ENCODE data around the gene R3HDM4.

The R3HDM4 gene

DNA sequence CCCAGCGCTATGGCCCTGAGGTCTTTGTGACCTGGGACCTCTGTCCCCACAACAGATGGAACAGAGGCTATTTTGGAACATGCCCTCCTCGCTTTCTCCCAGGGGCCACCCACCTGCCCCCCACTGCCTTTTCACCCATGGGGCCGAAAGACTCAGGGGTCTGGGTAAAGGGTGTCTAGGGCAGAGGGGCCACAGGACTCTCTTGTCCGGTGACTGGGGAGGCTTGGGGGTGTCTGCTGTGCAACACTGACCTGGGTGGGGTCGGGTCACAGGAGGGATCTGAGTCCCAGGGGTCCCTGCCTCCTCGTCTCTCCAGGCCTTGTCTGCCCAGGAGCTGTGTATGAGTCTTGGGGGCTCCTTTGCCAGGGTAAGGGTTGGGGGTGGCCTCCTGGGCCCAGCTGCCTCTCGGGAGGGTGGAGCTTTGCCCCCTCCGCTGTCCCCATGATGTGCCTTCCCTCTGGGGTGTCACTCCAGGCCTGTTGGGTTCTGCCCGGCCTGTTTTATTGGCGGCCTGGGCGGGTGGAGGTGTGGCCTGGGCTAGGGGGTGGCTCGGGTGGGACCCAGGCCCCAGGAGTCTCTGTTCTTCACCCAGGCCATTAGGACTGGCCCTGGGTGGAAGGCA, 14.9 kb upstream of the R3HDM4 start:
- DNase-seq (ENCODE audit: extremely low read depth, low read depth): no peak
- TF ChIP-seq, protein P1, sequence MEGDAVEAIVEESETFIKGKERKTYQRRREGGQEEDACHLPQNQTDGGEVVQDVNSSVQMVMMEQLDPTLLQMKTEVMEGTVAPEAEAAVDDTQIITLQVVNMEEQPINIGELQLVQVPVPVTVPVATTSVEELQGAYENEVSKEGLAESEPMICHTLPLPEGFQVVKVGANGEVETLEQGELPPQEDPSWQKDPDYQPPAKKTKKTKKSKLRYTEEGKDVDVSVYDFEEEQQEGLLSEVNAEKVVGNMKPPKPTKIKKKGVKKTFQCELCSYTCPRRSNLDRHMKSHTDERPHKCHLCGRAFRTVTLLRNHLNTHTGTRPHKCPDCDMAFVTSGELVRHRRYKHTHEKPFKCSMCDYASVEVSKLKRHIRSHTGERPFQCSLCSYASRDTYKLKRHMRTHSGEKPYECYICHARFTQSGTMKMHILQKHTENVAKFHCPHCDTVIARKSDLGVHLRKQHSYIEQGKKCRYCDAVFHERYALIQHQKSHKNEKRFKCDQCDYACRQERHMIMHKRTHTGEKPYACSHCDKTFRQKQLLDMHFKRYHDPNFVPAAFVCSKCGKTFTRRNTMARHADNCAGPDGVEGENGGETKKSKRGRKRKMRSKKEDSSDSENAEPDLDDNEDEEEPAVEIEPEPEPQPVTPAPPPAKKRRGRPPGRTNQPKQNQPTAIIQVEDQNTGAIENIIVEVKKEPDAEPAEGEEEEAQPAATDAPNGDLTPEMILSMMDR (IDR thresholded peaks at IDR 0.05; ENCODE audit: low read depth, low read length): no peak

DNA sequence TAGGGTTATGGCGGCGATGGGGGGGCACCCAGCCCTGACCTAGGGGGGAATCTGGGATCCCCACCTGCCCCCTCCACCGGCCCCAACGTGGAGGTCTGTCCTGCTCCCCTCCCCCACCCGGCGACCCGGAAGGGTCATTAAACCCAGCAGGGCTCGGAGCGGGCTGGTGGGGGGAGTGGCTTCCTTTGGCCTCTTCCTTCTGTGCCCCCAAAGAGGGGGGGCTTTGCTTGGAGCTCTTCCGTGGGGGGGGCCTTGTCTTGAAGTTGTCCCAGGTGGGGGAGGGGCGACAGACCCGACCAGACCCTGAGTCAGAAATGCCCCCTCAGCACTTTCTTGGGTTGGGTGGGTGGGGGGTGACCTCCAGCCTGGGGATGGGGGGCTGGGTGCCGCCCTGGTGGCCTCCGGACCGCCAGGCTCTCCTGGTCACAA, 14.3 kb upstream of the R3HDM4 start:
- TF ChIP-seq, protein P1 (IDR thresholded peaks at IDR 0.05; ENCODE audit: low read depth, low read length): no peak
- DNase-seq (ENCODE audit: extremely low read depth, low read depth): no peak

DNA sequence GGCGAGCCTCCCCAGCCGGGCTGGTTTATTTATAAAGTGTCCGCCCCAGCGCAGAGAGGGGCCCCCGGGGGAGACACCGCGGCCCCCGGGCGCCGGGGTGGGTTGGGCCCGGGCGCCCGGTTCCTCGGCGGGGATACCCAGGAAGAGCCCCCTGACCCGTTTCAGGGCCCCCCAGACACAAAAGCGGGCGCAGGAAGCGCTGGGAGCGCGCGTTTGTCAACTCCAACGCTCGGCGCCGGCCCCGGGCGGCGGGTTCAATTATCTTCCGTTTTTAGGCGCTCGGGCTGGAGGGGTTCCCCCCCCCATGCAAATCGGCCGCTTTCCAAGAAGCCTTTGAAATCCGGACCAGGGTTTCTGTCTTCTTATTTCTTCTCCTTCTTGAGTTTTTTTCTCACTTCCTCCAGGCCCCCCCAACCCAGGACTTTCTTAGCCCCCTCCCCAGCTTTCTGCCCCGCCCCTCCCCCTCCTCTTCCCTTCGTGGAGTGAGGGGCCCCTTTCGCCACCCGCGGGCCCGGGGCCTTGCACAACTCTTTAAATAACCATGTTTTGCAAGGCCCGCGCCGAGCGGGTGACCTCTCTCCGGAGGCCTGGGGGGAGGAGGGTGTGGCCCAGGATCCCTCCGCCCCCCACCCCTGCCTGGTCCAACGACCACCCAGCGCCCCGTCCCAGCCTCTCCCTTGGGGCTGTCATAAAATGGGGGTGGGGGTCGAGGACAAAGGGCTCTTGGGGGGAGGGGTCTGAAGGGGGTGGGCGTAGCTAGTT, 13.8 kb upstream of the R3HDM4 start:
- no peak for DNase-seq (ENCODE audit: extremely low read depth, low read depth)
- TF ChIP-seq, protein P1 (IDR thresholded peaks at IDR 0.05; ENCODE audit: low read depth, low read length): no peak

DNA sequence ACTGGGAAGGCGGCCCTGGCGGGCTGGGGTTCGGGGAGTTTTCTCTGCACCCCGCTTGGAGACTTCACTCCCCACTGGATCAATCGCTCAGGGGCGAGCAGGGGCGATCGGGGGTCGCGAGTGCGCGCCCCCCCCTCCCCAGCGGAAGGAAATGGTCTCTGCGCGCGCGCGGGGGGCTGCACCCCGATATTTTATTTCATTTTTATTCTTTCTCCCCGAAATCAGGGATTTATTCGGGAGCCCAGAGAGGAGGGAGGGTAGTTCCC, 13.2 kb upstream of the R3HDM4 start:
- no peak for DNase-seq (ENCODE audit: extremely low read depth, low read depth)
- TF ChIP-seq, protein P1 (IDR thresholded peaks at IDR 0.05; ENCODE audit: low read depth, low read length): no peak

DNA sequence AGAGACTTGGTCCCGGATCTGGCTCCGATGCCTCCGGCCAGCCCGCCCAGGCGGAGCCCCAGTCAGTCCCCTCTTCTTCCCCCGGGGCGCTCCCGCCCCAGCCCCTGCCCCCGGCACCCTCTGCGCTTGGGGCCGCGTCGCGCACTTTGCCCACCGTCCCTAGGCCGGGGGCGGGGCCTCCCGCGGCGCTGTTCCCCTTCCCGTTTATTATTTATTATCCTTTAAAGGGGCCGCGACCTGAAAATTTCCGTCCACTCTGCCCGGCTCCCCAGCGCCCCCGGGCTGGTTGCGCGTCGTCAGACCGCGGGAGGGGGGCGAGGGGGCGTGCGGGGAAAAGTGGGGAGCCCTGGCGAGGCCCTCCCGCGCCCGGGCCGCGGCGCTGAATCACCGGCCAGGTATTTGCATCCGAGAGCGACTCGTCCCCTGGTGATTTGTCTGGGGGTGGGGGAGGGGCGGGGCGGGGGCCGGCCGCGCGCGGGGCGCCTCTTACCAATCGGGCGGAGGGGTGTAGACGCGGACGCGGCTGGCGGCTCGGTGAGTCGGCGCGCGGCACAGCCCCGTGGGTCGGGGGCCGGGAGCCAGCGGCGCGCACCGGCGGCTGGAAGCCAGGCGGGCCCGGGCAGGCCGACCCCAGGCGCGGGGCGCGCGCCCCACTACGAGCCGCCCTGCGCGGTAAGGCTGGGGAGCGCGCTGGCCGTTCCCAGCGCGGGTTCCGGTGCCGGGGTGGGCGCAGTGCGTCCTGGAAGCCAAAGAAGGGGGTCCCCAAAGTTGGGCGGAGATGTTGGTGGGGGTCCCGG, 12.7 kb upstream of the R3HDM4 start, which contains the start of gene ARID3A:
TSS of gene ARID3A (plus strand) at position 510 of the 797 bp plus-strand sequence. CDS start 3,494 bp downstream, outside the sequence.
- TF ChIP-seq, protein P1 (IDR thresholded peaks at IDR 0.05; ENCODE audit: low read depth, low read length): no peak
- DNase-seq (ENCODE audit: extremely low read depth, low read depth): no peak

DNA sequence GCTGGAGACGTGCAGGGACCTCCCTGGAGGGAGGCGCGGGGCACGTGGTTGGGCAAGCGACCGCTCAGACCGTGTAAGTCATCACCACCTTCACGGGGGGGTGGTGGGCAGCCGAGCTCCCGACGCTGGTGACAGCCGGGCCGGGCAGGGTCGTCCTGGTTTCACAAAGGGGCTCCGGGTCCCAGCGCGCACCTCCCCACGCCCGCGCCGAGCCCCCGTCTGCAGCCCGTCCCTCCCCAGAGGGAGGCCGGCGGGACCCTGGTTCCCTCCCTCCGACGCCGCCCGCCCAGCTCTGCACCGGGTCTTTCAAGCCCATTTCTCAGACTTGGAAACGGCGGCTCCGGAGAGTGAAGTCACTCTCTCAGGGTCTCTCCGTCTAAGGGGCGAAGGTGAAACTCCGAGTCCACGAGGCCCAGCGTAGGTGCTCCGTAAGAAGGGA, 12.1 kb upstream of the R3HDM4 start:
- no peak for DNase-seq (ENCODE audit: extremely low read depth, low read depth)
- TF ChIP-seq, protein P1 (IDR thresholded peaks at IDR 0.05; ENCODE audit: low read depth, low read length): no peak
